OCI-LY1 (cell line): ENCODE data around the gene ANKRD10.

ENCODE experiments used
- H2AFZ ChIP-seq: fragments of 200-600 bp; sonication (generic), shearing (Covaris generic); 2 replicates; pipeline ENCODE4 v1.6.0; 2014; ENCODE audit warnings: antibody characterized with exemption, mild to moderate bottlenecking, low read length
- H3F3A ChIP-seq: fragments of 200-600 bp; sonication (generic), shearing (Covaris generic); 2 replicates; pipeline ENCODE4 v1.6.0; 2014; ENCODE audit warnings: mild to moderate bottlenecking, antibody characterized with exemption, low read length, moderate library complexity; ENCODE audit not compliant: insufficient read depth
- H3K27ac ChIP-seq: fragments of 200-600 bp; sonication (generic); 2 replicates; pipeline ENCODE4 v1.5.1; 2014; ENCODE audit warnings: low read length, mixed run types, mild to moderate bottlenecking, low read depth; ENCODE audit not compliant: poor library complexity, severe bottlenecking
- H3K27me3 ChIP-seq: fragments of 200-600 bp; sonication (generic); 2 replicates; pipeline ENCODE4 v1.6.0; 2014; ENCODE audit warnings: antibody characterized with exemption, mild to moderate bottlenecking, low read length, moderate library complexity; ENCODE audit not compliant: insufficient read depth
- H3K36me3 ChIP-seq: fragments of 200-600 bp; sonication (generic); 2 replicates; pipeline ENCODE4 v1.6.1; 2014; ENCODE audit warnings: mild to moderate bottlenecking, antibody characterized with exemption, low read length, moderate library complexity, mixed read lengths; ENCODE audit not compliant: insufficient read depth
- H3K4me1 ChIP-seq: fragments of 200-600 bp; sonication (generic); 2 replicates; pipeline ENCODE4 v1.5.1; 2014; ENCODE audit warnings: mild to moderate bottlenecking, low read length, moderate library complexity; ENCODE audit not compliant: insufficient read depth, severe bottlenecking
- H3K4me2 ChIP-seq: fragments of 200-600 bp; sonication (generic), shearing (Covaris generic); 2 replicates; pipeline ENCODE4 v1.6.1; 2014; ENCODE audit warnings: low read length
- H3K4me3 ChIP-seq: fragments of 200-600 bp; sonication (generic); 2 replicates; pipeline ENCODE4 v1.5.1; 2014; ENCODE audit warnings: low read length, low read depth, mild to moderate bottlenecking, mixed read lengths; ENCODE audit not compliant: poor library complexity, severe bottlenecking
- H3K79me2 ChIP-seq: fragments of 200-600 bp; shearing (Covaris generic); 2 replicates; pipeline ENCODE4 v1.6.1; 2016; ENCODE audit warnings: mixed run types, low read length, mixed read lengths; ENCODE audit not compliant: insufficient read depth
- H3K9ac ChIP-seq: fragments of 200-600 bp; sonication (generic), shearing (Covaris generic); 2 replicates; pipeline ENCODE4 v1.6.1; 2014; ENCODE audit warnings: mild to moderate bottlenecking, low read length, mixed read lengths
- H3K9me2 ChIP-seq: fragments of 200-600 bp; sonication (generic), shearing (Covaris generic); 2 replicates; pipeline ENCODE4 v1.6.1; 2014; ENCODE audit warnings: low read depth, mild to moderate bottlenecking, low read length, mixed read lengths
- H3K9me3 ChIP-seq: fragments of 200-600 bp; shearing (Covaris generic); 2 replicates; pipeline ENCODE4 v1.6.1; 2014; ENCODE audit warnings: low read length, mixed read lengths
- H4K20me1 ChIP-seq: fragments of 200-600 bp; sonication (generic), shearing (Covaris generic); 2 replicates; pipeline ENCODE4 v1.6.0; 2016; ENCODE audit warnings: mild to moderate bottlenecking, low read length; ENCODE audit not compliant: insufficient read depth
- EZH2 ChIP-seq: fragments of 200-600 bp; sonication (generic), shearing (Covaris generic); IDR thresholded peaks from 2 replicates; pipeline ENCODE4 v1.8.0; 2017; ENCODE audit warnings: borderline replicate concordance, mixed run types, mild to moderate bottlenecking, antibody characterized with exemption, low read length, moderate library complexity, mixed read lengths
- TF ChIP-seq, protein P1 (sequence below): fragments of 200-600 bp; sonication (generic), shearing (Covaris generic); IDR thresholded peaks from 2 replicates; pipeline ENCODE4 v1.5.1; 2017; ENCODE audit warnings: mild to moderate bottlenecking, antibody characterized with exemption, low read length, moderate library complexity, mixed read lengths

ANKRD10 gene

DNA sequence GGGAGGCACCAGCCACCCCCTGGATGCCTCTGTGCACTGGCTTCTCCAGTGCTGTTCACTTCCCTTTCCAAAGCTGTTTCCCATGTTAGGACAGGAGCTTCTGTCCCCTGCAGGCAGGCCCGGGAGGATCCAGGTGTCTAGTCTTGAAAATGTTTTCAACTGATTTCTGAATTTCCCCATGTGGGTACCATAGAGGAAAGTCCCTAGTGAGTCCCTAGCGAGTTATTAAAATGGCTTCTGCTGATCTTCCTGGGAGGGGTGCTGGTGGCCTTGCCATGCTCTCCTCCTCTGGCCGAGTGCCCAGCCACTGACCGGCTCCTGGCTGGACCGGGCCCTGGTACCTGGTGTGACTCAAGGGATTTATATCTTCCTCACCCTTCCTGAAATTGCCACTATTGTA is 5.2 kb upstream of the ANKRD10 start:
- TF ChIP-seq, protein P1, sequence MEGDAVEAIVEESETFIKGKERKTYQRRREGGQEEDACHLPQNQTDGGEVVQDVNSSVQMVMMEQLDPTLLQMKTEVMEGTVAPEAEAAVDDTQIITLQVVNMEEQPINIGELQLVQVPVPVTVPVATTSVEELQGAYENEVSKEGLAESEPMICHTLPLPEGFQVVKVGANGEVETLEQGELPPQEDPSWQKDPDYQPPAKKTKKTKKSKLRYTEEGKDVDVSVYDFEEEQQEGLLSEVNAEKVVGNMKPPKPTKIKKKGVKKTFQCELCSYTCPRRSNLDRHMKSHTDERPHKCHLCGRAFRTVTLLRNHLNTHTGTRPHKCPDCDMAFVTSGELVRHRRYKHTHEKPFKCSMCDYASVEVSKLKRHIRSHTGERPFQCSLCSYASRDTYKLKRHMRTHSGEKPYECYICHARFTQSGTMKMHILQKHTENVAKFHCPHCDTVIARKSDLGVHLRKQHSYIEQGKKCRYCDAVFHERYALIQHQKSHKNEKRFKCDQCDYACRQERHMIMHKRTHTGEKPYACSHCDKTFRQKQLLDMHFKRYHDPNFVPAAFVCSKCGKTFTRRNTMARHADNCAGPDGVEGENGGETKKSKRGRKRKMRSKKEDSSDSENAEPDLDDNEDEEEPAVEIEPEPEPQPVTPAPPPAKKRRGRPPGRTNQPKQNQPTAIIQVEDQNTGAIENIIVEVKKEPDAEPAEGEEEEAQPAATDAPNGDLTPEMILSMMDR, result no peak
- TF ChIP-seq EZH2, result no peak
- no peak overlapping the region for H3K27ac ChIP-seq

DNA sequence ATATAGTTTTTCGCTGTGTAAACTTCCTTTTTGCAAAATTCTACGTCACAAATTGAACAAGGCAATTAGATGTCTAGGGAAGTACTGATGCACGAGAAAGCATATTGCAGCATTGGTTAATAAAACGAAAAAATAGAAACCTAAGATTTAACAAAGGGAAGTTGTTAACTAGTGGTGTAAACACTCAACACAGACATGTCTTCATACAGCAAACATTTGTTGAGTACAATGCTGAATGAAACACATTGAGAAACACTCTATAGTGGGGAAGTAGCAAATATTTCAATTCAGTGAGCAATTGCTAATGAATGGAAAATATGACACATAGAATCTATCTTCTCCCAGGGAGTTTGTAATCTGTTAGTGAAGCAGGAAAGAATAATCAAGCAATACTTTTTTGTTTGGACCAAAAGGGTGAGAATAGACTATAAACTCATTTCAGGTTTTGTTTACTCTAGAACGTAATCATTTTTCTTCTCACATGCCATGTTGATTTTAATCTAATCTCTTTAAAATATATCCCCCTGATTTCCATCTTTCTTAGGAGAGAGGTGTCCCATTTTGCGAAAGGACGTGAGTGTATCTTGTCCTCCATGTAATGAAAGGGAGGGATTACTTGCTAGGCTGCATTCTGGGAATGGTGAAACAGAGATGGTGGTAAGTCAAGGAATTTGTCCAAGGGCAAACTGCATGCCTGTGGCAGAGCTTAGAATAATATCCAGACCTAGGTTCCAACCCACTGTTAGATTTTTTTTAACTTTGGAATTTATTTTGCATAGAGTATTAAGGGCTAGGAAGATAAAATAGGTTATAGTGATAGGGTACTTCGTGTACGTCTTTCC is 1.7 kb upstream of the ANKRD10 start:
- Histone ChIP-seq H3K4me1 (peaks cover 31% of the 10 kb centered on the region), H4K20me1 (no peaks in the 10 kb centered on the region), H3K27ac (no peak overlapping the region), H3K9me3 (no peaks in the 10 kb centered on the region), H2AFZ (no peak overlapping the region), H3K4me3 (peak overlapping the region; percentile 96), H3K79me2 (peaks cover 25% of the 10 kb centered on the region), H3K4me2 (peak overlapping the region; percentile 78), H3K27me3 (no peaks in the 10 kb centered on the region), H3K9ac (peak overlapping the region; percentile 88), H3K36me3 (peaks cover 7% of the 10 kb centered on the region), H3K9me2 (no peaks in the 10 kb centered on the region), H3F3A (no peaks in the 10 kb centered on the region)
- no peak for TF ChIP-seq EZH2
- TF ChIP-seq, protein P1, result no peak

More for the DNA sequence above, 5.2 kb upstream of the ANKRD10 start:
- no peak overlapping the region for H3K9ac ChIP-seq
- no peak overlapping the region for H2AFZ ChIP-seq
- peaks cover 15% of the 10 kb centered on the region for H3K4me1 ChIP-seq
- H3K36me3 ChIP-seq, result no peaks in the 10 kb centered on the region; the same call in 1 of the 2 replicates
- H3F3A ChIP-seq, result no peaks in the 10 kb centered on the region
- H3K4me2 ChIP-seq, result no peak overlapping the region
- no peaks in the 10 kb centered on the region for H3K79me2 ChIP-seq
- H3K4me3 ChIP-seq, result no peak overlapping the region
- H3K9me3 ChIP-seq, result no peaks in the 10 kb centered on the region
- H3K9me2 ChIP-seq, result no peaks in the 10 kb centered on the region
- H3K27me3 ChIP-seq, result peaks cover 7% of the 10 kb centered on the region; the same call in 1 of the 2 replicates
- H4K20me1 ChIP-seq, result no peaks in the 10 kb centered on the region

DNA sequence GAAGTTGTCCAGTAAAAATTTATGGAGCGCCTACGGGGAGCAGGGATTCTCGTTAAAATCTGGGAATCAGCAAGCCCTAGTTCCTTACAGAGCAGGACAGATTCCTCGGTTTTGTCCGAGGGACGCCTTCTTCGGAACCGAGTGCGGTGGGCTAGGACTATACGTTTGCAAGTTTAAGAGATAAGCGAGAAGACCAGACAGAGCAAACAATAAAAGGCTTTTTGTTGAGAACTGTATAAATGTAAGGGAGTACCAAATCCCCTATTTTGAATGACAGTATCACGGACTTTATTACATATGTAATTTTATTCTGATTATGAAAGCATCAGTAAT is 971 bp upstream of the ANKRD10 start:
- TF ChIP-seq, protein P1, result no peak
- no peak for TF ChIP-seq EZH2
- Histone ChIP-seq H3K4me3 (peak overlapping the region; percentile 96), H3K4me2 (peak overlapping the region; percentile 78), H3K9me3 (no peaks in the 10 kb centered on the region), H3K4me1 (peaks cover 31% of the 10 kb centered on the region), H3K79me2 (peaks cover 30% of the 10 kb centered on the region), H3K27ac (no peak overlapping the region), H3K27me3 (no peaks in the 10 kb centered on the region), H4K20me1 (no peaks in the 10 kb centered on the region), H2AFZ (peak overlapping the region; percentile 34), H3K36me3 (peaks cover 11% of the 10 kb centered on the region), H3F3A (no peaks in the 10 kb centered on the region), H3K9ac (peak overlapping the region; percentile 88), H3K9me2 (no peaks in the 10 kb centered on the region)
